ENCODE data around the gene SAMD3.

DNA sequence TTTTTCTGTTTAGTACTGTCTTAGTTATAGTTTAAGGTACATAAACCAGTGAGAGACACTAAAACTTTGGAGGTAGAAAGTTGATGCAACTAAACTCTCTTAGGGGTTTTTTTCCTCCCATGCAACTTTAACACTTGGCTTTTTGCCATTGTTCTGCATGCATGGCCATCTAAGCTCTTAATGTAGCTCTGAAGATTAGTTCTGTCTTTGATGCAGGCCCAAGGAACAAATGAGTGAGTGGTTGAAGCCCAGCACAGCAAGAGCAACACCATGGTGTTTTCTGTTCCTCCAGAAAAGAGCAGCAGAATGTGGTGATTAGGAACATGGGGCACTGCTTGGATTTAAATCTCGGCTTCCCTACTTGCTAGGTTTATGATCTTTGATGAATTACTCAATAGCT, 115.0 kb downstream of the SAMD3 start:
- TF ChIP-seq EZH2 (IDR thresholded peaks at IDR 0.05; ENCODE audit: insufficient read depth, poor library complexity, severe bottlenecking) (no peak), EZH2phosphoT487 (IDR thresholded peaks at IDR 0.05; ENCODE audit: insufficient read depth, low read depth) (no peak)

Measured in GM23248 (cell line).